IMR-90 (cell line): ENCODE measurements around the gene RASL10A.

ENCODE experiments used
- CHD1 ChIP-seq: IDR thresholded peaks from 2 replicates; pipeline ENCODE4 v1.6.1; 2012; ENCODE audit warnings: low read depth, low read length, improper control_type of control experiment
- CTCF ChIP-seq: conservative IDR thresholded peaks from 2 replicates; pipeline ENCODE4 v1.5.1; 2012; ENCODE audit warnings: mild to moderate bottlenecking, low read depth, low read length, improper control_type of control experiment
- MAZ ChIP-seq: IDR thresholded peaks from 2 replicates; pipeline ENCODE4 v1.6.1; 2012; ENCODE audit warnings: low read depth, mild to moderate bottlenecking, low read length, improper control_type of control experiment, moderate library complexity, borderline replicate concordance
- RAD21 ChIP-seq: IDR thresholded peaks from 2 replicates; pipeline ENCODE4 v1.6.1; 2012; ENCODE audit warnings: low read length, improper control_type of control experiment
- RFX5 ChIP-seq: IDR thresholded peaks from 2 replicates; pipeline ENCODE4 v1.8.0; 2012; ENCODE audit warnings: low read depth, mild to moderate bottlenecking, low read length, moderate library complexity

GRCh38 chr22:29300467-29300806 lies 15.1 kb downstream of the RASL10A start:
- no peak for TF ChIP-seq CTCF
- TF ChIP-seq MAZ = no peak
- no peak for TF ChIP-seq RFX5
- TF ChIP-seq CHD1 = no peak
- TF ChIP-seq RAD21 = no peak
